ENCODE results near the gene IFI27.

DNA sequence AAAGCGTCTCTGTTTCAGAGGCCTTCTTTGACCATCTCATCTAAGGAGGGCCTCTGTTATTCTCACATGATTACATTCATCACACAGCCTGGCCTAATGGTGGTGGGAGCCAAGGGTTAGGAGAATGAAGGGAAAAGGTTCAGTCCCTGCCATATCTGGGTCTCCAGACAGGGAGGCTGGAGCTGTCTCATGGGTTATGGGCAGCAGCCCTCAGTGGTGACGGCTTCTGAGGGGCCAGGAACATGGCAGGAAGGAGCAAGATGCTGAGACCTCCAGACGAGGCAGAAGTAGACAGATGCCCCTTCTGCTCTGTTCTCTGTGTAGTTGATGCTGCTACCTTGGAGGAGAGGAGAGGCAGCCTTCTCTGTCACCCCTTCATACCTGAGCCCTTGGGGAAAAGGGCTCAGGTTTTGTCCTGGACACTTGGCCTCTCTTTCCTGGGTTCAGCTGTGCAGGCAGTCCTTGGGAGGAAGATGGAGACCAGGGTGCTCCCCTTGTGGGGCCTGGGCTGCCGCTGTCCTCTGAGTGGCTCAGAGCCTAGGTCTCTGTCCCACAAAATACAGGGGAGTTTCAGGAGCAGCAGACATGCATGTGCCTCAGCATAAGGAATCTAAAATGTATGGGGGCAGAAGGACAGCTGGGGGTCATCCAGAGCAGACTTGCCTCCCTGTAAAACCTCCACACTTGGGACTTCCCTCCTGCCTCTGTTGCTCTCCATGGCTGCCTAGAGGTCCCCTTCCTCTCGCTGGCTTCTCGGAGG lies 15.3 kb downstream of the IFI27 start:
- TF ChIP-seq, protein P1, sequence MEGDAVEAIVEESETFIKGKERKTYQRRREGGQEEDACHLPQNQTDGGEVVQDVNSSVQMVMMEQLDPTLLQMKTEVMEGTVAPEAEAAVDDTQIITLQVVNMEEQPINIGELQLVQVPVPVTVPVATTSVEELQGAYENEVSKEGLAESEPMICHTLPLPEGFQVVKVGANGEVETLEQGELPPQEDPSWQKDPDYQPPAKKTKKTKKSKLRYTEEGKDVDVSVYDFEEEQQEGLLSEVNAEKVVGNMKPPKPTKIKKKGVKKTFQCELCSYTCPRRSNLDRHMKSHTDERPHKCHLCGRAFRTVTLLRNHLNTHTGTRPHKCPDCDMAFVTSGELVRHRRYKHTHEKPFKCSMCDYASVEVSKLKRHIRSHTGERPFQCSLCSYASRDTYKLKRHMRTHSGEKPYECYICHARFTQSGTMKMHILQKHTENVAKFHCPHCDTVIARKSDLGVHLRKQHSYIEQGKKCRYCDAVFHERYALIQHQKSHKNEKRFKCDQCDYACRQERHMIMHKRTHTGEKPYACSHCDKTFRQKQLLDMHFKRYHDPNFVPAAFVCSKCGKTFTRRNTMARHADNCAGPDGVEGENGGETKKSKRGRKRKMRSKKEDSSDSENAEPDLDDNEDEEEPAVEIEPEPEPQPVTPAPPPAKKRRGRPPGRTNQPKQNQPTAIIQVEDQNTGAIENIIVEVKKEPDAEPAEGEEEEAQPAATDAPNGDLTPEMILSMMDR (conservative IDR thresholded peaks at IDR 0.05; ENCODE audit: low read length): no peak
- no peak for TF ChIP-seq EZH2phosphoT487 (IDR thresholded peaks at IDR 0.05; ENCODE audit: borderline replicate concordance)
